HCT116 (cell line): ENCODE results near the gene HNRNPL.

ENCODE experiments used
- POLR2A ChIP-seq: IDR thresholded peaks from 2 replicates; pipeline ENCODE4 v1.7.0; 2011; ENCODE audit warnings: borderline replicate concordance; ENCODE audit not compliant: insufficient read depth, insufficient read length; ENCODE audit errors: extremely low read depth
- TCF7L2 ChIP-seq: IDR thresholded peaks from 2 replicates; pipeline ENCODE4 v1.7.0; 2011; ENCODE audit warnings: borderline replicate concordance, inconsistent platforms; ENCODE audit not compliant: insufficient read depth, insufficient read length; ENCODE audit errors: extremely low read depth
- YY1 ChIP-seq: IDR thresholded peaks from 2 replicates; pipeline ENCODE4 v1.6.1; 2011; ENCODE audit warnings: low read length, low read depth, moderate library complexity, mild to moderate bottlenecking; ENCODE audit not compliant: insufficient replicate concordance; ENCODE audit errors: extremely low read depth
- ZNF274 ChIP-seq: fragments of 200-500 bp; sonication (Bioruptor generic); IDR thresholded peaks from 2 replicates; pipeline ENCODE4 v1.6.1; 2014; ENCODE audit warnings: mild to moderate bottlenecking, low read depth, low read length, inconsistent platforms
- TF ChIP-seq, protein P1 (sequence below), 3 experiments: fragments of 200-600 bp in 1 of 3; sonication (generic) in 1 of 3; IDR thresholded peaks in 2 of 3; conservative IDR thresholded peaks in 1 of 3; 2 replicates each; pipeline ENCODE4 v1.5.1; 2012 to 2017; ENCODE audit warnings: low read depth in 2 of 3, low read length in 2 of 3, antibody characterized with exemption in 1 of 3, borderline replicate concordance in 1 of 3, control low read depth in 1 of 3, mild to moderate bottlenecking in 1 of 3, mixed read lengths in 1 of 3, mixed run types in 1 of 3, moderate library complexity in 1 of 3; ENCODE audit not compliant: insufficient read depth in 1 of 3

DNA sequence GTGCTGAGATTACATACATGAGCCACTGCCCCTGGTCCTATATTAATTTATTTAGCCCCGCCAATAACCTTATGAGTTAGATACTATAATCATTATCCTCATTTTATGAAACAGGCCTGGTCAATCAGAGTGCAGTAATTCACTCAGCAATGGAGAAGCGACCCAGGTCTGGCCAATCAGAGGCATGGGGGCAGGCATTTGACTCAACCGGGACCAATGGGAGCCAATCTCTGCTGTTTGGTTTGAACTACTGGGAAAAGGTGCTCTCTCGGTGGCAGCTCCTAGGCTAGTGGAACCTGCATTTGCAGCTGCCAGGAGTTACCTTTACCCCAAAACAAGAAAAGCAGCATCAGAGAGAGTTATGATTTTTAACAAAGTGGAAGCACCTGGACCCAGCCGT, 43.1 kb upstream of the HNRNPL start:
- no peak for TF ChIP-seq POLR2A
- no peak for TF ChIP-seq ZNF274
- TF ChIP-seq, protein P1, sequence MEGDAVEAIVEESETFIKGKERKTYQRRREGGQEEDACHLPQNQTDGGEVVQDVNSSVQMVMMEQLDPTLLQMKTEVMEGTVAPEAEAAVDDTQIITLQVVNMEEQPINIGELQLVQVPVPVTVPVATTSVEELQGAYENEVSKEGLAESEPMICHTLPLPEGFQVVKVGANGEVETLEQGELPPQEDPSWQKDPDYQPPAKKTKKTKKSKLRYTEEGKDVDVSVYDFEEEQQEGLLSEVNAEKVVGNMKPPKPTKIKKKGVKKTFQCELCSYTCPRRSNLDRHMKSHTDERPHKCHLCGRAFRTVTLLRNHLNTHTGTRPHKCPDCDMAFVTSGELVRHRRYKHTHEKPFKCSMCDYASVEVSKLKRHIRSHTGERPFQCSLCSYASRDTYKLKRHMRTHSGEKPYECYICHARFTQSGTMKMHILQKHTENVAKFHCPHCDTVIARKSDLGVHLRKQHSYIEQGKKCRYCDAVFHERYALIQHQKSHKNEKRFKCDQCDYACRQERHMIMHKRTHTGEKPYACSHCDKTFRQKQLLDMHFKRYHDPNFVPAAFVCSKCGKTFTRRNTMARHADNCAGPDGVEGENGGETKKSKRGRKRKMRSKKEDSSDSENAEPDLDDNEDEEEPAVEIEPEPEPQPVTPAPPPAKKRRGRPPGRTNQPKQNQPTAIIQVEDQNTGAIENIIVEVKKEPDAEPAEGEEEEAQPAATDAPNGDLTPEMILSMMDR (IDR thresholded peaks at IDR 0.05 in 2 of 3, conservative IDR thresholded peaks at IDR 0.05 in 1 of 3; ENCODE audit: borderline replicate concordance in 1 of 3, insufficient read depth in 1 of 3, low read depth in 2 of 3, low read length in 2 of 3), result no peak
- no peak for TF ChIP-seq TCF7L2
- no peak for TF ChIP-seq YY1
